ENCODE data around the gene SLC12A9. TPM values are rescaled to one million over a fixed set of nuclear protein-coding genes. Genes with fewer than 3 reads are reported as not detected.

The SLC12A9 gene
- total RNA-seq, 4 donors from 2014 or later, result 11.2 to 32.9 (median 20.2) TPM

DNA sequence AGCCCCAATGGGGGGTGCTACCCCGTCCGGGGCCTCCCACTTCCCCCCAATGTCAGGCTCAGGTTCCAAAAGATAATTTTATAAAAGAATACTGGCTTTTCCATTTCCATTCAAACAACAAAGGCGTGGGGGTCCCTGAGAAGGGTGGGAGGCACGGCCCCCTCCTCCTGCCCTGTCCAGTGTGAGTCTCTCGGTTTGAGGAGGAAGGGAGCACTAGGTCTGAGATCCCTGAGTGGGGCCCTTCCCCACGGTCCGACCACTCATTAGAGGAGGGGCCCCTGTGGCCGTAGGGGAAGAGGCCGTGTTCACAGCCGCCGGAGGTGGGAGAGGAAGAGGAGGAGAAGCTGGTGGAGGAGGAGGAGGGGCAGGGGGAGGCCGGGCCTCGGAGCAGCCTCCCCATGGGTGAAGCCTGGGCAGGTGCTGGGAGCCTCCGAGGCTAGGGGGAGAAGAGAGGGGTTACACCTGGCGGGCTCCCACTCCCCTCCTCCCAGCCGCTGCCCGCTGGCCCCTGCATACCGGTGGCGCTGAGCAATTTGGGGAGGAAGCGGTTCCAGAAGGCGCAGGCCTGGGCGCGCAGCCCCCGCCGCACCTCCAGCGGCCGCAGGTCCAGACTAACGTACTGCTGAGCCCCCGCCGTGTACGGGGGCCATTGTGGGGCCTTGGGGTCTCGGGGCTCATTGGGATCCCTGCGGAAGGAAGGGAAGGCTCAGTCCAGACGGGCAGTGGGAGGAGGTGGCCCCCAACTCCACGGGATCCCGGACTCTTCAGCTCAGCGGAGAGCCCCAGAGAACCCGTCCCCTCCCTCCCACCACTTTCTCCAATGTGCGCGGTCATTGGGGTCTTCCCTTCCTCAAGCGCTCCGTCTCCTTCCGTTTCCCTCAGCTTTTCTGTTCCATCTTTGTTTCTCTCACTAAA, 38.4 kb downstream of the SLC12A9 start:
- Histone ChIP-seq H3K27ac (peak overlapping the region; percentile 76 to 92 (median 86)), H3K36me3 (peaks cover 0 to 28% of the 10 kb centered on the region in 2 donors), H3K4me1 (peaks cover 0 to 66% (median 37%) of the 10 kb centered on the region in 3 donors), H3K9me3 (no peaks in the 10 kb centered on the region), H3K4me3 (peak overlapping the region; percentile 46 to 75), H3K27me3 (peaks cover 20% of the 10 kb centered on the region)
- 23 to 32% methylated on average over 11 to 13 of the region's 43 CpGs for WGBS, 2 donors (ENCODE audit: low coverage in 1 of 2)
- ATAC-seq, result no peak
- TF ChIP-seq POLR2A (IDR thresholded peaks at IDR 0.05), result no peak
- TF ChIP-seq EP300 (IDR thresholded peaks at IDR 0.05), result no peak
- TF ChIP-seq, protein P1, sequence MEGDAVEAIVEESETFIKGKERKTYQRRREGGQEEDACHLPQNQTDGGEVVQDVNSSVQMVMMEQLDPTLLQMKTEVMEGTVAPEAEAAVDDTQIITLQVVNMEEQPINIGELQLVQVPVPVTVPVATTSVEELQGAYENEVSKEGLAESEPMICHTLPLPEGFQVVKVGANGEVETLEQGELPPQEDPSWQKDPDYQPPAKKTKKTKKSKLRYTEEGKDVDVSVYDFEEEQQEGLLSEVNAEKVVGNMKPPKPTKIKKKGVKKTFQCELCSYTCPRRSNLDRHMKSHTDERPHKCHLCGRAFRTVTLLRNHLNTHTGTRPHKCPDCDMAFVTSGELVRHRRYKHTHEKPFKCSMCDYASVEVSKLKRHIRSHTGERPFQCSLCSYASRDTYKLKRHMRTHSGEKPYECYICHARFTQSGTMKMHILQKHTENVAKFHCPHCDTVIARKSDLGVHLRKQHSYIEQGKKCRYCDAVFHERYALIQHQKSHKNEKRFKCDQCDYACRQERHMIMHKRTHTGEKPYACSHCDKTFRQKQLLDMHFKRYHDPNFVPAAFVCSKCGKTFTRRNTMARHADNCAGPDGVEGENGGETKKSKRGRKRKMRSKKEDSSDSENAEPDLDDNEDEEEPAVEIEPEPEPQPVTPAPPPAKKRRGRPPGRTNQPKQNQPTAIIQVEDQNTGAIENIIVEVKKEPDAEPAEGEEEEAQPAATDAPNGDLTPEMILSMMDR (IDR thresholded peaks at IDR 0.05), result no peak
- no peak for TF ChIP-seq POLR2AphosphoS5 (IDR thresholded peaks at IDR 0.05)

- WGBS, 2 donors (ENCODE audit: low coverage in 1 of 2), result 69 to 75% methylated on average over 4 to 7 of the region's 8 CpGs
- H3K27ac ChIP-seq, result no peak overlapping the region
- H3K27me3 ChIP-seq, result peaks cover 28% of the 10 kb centered on the region
- H3K9me3 ChIP-seq, result no peaks in the 10 kb centered on the region
- TF ChIP-seq POLR2A (IDR thresholded peaks at IDR 0.05), result no peak
- TF ChIP-seq EP300 (IDR thresholded peaks at IDR 0.05), result no peak
- TF ChIP-seq POLR2AphosphoS5 (IDR thresholded peaks at IDR 0.05), result no peak
- TF ChIP-seq, protein P1 (IDR thresholded peaks at IDR 0.05), result no peak
- H3K36me3 ChIP-seq, result peaks cover 0 to 20% of the 10 kb centered on the region in 2 donors
- no peak overlapping the region for H3K4me3 ChIP-seq
- peaks cover 0 to 68% (median 41%) of the 10 kb centered on the region in 3 donors for H3K4me1 ChIP-seq
- ATAC-seq, result no peak
These were observed 39.2 kb downstream of the SLC12A9 start for GRCh38 chr7:100891568-100892247.

- Histone ChIP-seq H3K27me3 (peaks cover 38% of the 10 kb centered on the region), H3K27ac (no peak overlapping the region), H3K36me3 (peaks cover 0 to 11% of the 10 kb centered on the region in 2 donors), H3K4me1 (peaks cover 0 to 68% (median 44%) of the 10 kb centered on the region in 3 donors), H3K4me3 (no peak overlapping the region), H3K9me3 (no peaks in the 10 kb centered on the region)
- TF ChIP-seq POLR2A (IDR thresholded peaks at IDR 0.05) (no peak), POLR2AphosphoS5 (IDR thresholded peaks at IDR 0.05) (no peak), EP300 (IDR thresholded peaks at IDR 0.05) (no peak)
- TF ChIP-seq, protein P1 (IDR thresholded peaks at IDR 0.05), result no peak
- 50 to 78% methylated on average over 1 to 6 of the region's 44 CpGs for WGBS, 2 donors (ENCODE audit: low coverage in 1 of 2)
- no peak for ATAC-seq
These were observed 40.1 kb downstream of the SLC12A9 start for GRCh38 chr7:100892364-100893317.

DNA sequence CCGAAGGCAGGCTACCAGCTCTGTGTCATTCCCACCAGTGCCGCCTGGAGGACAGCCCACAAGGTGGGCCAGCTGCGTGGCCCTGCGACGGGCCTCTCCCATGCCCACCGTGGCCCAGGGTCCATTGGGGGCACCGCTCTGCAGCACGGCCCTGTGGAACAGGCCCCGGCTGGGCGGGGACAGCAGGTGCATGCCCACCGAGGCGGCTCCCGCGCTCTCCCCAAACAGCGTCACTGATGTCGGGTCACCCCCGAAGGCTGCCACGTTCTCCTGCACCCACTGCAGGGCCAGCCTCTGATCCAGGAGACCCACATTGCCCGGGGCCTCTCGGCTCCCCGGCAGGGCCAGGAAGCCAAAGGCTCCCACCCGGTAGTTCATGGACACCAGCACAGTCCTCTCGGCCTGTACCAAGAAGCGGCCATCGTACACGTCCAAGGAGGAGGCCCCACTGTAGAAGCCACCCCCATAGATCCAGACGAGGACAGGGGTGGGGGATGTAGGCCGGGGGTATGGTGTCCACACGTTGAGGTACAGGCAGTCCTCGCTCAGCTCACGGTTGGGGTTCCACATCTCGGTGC, 40.9 kb downstream of the SLC12A9 start:
- Histone ChIP-seq H3K27me3 (peaks cover 45% of the 10 kb centered on the region), H3K9me3 (no peaks in the 10 kb centered on the region), H3K4me1 (peaks cover 0 to 60% (median 41%) of the 10 kb centered on the region in 3 donors), H3K27ac (no peak overlapping the region), H3K36me3 (peaks cover 0 to 3% of the 10 kb centered on the region in 2 donors), H3K4me3 (no peak overlapping the region)
- no CpG with 5 or more reads among the region's 32 CpGs for WGBS, 2 donors (ENCODE audit: low coverage in 1 of 2)
- no peak for ATAC-seq
- TF ChIP-seq POLR2AphosphoS5 (IDR thresholded peaks at IDR 0.05) (no peak), POLR2A (IDR thresholded peaks at IDR 0.05) (no peak), EP300 (IDR thresholded peaks at IDR 0.05) (no peak)
- TF ChIP-seq, protein P1 (IDR thresholded peaks at IDR 0.05), result no peak
